Heart left ventricle (tissue), 13 donors: ENCODE results near the gene PCDHGC4.

Experiments
- CTCF ChIP-seq, 12 donors: fragments of 200-600 bp; sonication (generic) in 4 of 12; IDR thresholded peaks; one replicate each; pipeline versions ENCODE4 v1.5.0 to v1.8.0; 2018 to 2022; ENCODE audit warnings: antibody characterized with exemption in 12 of 12, mild to moderate bottlenecking in 5 of 12
- POLR2A ChIP-seq, 2 donors: fragments of 450-650 bp; IDR thresholded peaks; one replicate each; pipeline ENCODE4 v1.6.1; 2017; ENCODE audit warnings: antibody characterized with exemption in 2 of 2, mild to moderate bottlenecking in 2 of 2, moderate library complexity in 2 of 2
- donor health status: ischemic (EF 13 %, LVEDD 7.1; RV severe dilation, severe dysfunction).
- donor health status: DM: no; HTN: yes; CAD: no.
- donor health status: DM: no; HTN: no; CAD: no.
- donor health status: ischemic (EF 25% LVEDD 6.9; RV normal size, moderate dysfunction).
- donor health status: ischemic (EF 25% LVEDD 5.7; RV mildly dilated, moderate dysfunction).
- donor health status: ischemic (EF 35%, LVEDD 5.7; RV mildly dilated, moderate dysfunction).
- donor health status: nonischemic (EF 11% LVEDD 7.7; RV severe dilation, severe dysfunction).
- donor health status: DM: yes; HTN: yes; CAD: no.
- donor health status: PGD.
- donor health status: ischemic (EF 29% LVEDD 5.4; RV normal size, mild dysfunction).
- donor health status: nonischemic (EF 23%, LVEDD 6.1; RV moderate dilation, normal function).

GRCh38 chr5:141441571-141442170 lies 43.2 kb upstream of the PCDHGC4 start:
- TF ChIP-seq POLR2A (IDR thresholded peaks at IDR 0.05), result no peak
- no peak for TF ChIP-seq CTCF (IDR thresholded peaks at IDR 0.05)
